GM12878 (cell line): ENCODE data around the gene NDOR1. TPM values are rescaled to one million over a fixed set of nuclear protein-coding genes. Genes with fewer than 3 reads are reported as not detected.

Experiments used
- ASH2L ChIP-seq: fragments of 300-600, 200-600 bp; sonication (generic); IDR thresholded peaks from 2 replicates; pipeline ENCODE4 v1.6.1; 2017; ENCODE audit warnings: low read depth, mild to moderate bottlenecking, borderline replicate concordance
- ATF2 ChIP-seq: IDR thresholded peaks from 2 replicates; pipeline ENCODE4 v1.6.1; 2012; ENCODE audit warnings: low read length, inconsistent platforms
- ATF7 ChIP-seq: fragments of 450-650 bp; IDR thresholded peaks from 2 replicates; pipeline ENCODE4 v1.6.1; 2016; ENCODE audit warnings: low read depth, mild to moderate bottlenecking
- DPF2 ChIP-seq: fragments of 450-650 bp; IDR thresholded peaks from 2 replicates; pipeline ENCODE4 v1.6.1; 2017; ENCODE audit warnings: mild to moderate bottlenecking
- EGR1 ChIP-seq, 2 experiments: IDR thresholded peaks; 1 replicate in 1 of 2; 2 replicates in 1 of 2; pipeline ENCODE4 v1.6.1; 2011 to 2012; ENCODE audit warnings: low read depth in 2 of 2, low read length in 2 of 2, borderline replicate concordance in 1 of 2, mild to moderate bottlenecking in 1 of 2, moderate library complexity in 1 of 2
- HDAC6 ChIP-seq: fragments of 200-600 bp; sonication (generic); IDR thresholded peaks from one replicate; pipeline ENCODE4 v1.8.0; 2017; ENCODE audit warnings: antibody characterized with exemption; ENCODE audit not compliant: unreplicated experiment
- IRF5 ChIP-seq: fragments of 450-650 bp; IDR thresholded peaks from 2 replicates; pipeline ENCODE4 v1.6.1; 2017; ENCODE audit warnings: borderline replicate concordance
- MYC ChIP-seq: IDR thresholded peaks from 2 replicates; pipeline ENCODE4 v1.6.1; 2011; ENCODE audit warnings: mild to moderate bottlenecking, low read length, moderate library complexity, inconsistent platforms; ENCODE audit not compliant: insufficient read depth, insufficient replicate concordance, insufficient read length, severe bottlenecking
- PML ChIP-seq: IDR thresholded peaks from 2 replicates; pipeline ENCODE4 v1.6.1; 2012; ENCODE audit warnings: low read length, inconsistent platforms
- RUNX3 ChIP-seq: IDR thresholded peaks from 2 replicates; pipeline ENCODE4 v1.6.1; 2012; ENCODE audit warnings: low read length, inconsistent platforms
- SREBF2 ChIP-seq: IDR thresholded peaks from 2 replicates; pipeline ENCODE4 v1.6.1; 2012; ENCODE audit warnings: mild to moderate bottlenecking, low read length
- TBL1XR1 ChIP-seq: IDR thresholded peaks from 2 replicates; pipeline ENCODE4 v1.6.1; 2012; ENCODE audit warnings: low read depth, low read length, improper control_type of control experiment
- ZBTB33 ChIP-seq: fragments of 450-650 bp; IDR thresholded peaks from 2 replicates; pipeline ENCODE4 v1.6.1; 2017; ENCODE audit warnings: mild to moderate bottlenecking
- polyA plus RNA-seq, 11 experiments: library from polyadenylated mRNA; depleted of rRNA in 4 of 11; unstranded in 6 of 11; stranded (reverse) in 5 of 11; fragments of >200 nt; fragmentation: Nextera tagmentation in 4 of 11; fragmentation: Illumina TruSeq in 1 of 11; extraction: Ambion mirVana in 4 of 11; extraction: Trizol in 1 of 11; gene quantifications; 1 replicate in 1 of 11; 2 replicates in 10 of 11; pipeline versions ENCODE4 v1.2.1 to v1.2.3, GENCODE V29; 2011 to 2016; ENCODE audit warnings: inconsistent platforms in 2 of 11, missing spikeins in 2 of 11, low read depth in 1 of 11
- total RNA-seq, 4 experiments: library from RNA; depleted of rRNA in 3 of 4; stranded (reverse); fragments of >200 nt in 3 of 4; fragmentation: Illumina TruSeq in 1 of 4; extraction: Trizol in 1 of 4; gene quantifications; 2 replicates each; pipeline versions ENCODE4 v1.2.1 to v1.2.3, GENCODE V29; 2013 to 2021
- TF ChIP-seq, protein P1 (sequence below): IDR thresholded peaks from 2 replicates; pipeline ENCODE4 v1.6.1; 2011; ENCODE audit warnings: borderline replicate concordance, low read depth, mild to moderate bottlenecking, moderate library complexity, low read length; ENCODE audit not compliant: insufficient read depth, poor library complexity, severe bottlenecking
- TF ChIP-seq, protein P2 (sequence below): fragments of 450-650 bp; IDR thresholded peaks from 2 replicates; pipeline ENCODE4 v1.6.1; 2016; ENCODE audit warnings: mild to moderate bottlenecking
- TF ChIP-seq, protein P3 (sequence below): fragments of 450-650 bp; IDR thresholded peaks from 2 replicates; pipeline ENCODE4 v1.6.1; 2017; ENCODE audit warnings: mild to moderate bottlenecking, moderate library complexity

The NDOR1 gene
- total and polyA plus RNA-seq, 10 of the 15 experiments (the other 5 are each of a cell fraction or from before 2014, with no cell fraction given), result 0.04 to 32.9 (median 11.1) TPM

DNA sequence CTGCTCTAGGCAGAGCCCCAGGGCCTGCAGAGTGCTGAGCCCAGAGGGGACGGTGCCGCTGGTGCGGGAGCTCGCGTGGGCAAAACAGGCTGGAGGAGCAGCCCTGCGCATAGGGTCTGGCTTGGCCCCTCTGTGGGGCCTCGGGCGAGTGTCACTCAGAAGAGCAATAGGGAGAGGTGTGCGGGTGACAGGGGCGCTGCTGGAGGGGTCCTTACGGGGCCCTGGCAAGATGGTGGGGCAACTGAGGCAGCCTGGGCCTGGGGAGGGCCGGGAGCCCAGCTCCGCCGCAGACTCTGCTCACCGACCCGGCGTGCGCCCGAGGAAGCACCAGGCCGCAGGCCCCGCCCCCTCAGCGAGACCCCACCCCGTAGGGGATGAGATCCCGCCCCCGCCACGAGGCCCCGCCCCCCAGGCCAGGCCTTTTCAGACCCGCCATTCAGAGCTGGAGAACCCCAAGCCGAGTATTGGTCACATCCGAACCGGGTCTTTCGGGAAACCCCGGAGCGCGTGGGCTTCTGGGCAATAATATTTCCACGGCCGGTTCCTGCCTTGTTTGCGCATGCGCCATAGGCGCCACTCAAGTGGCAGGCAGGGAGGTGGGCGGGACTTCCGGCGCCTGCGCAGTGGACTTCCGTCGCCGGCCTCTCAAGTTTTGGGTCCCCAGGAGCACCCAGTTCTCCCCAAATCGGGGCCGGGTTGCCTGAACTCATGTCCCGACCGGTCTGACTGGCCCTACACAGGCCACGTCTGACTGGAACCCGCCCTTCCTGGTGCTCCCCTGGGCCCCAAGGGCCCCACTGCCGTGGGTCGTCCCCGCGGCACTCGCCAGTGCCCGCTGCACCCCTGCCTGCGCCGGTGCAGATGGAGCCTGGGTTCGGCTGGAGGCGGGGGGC lies 17.8 kb downstream of the NDOR1 start (continued):
- TF ChIP-seq EGR1 (IDR thresholded peaks at IDR 0.05; ENCODE audit: borderline replicate concordance in 1 of 2, low read depth in 2 of 2, low read length in 2 of 2) (no peak; a peak in 1 of 3 replicates), HDAC6 (no peak), MYC (no peak), ASH2L (no peak), SREBF2 (peak; percentile 49; the same call in 1 of the 2 replicates), IRF5 (no peak), TBL1XR1 (0 out of 2 replicates have a peak, but pooled peaks have one; percentile 17), ATF2 (no peak), RUNX3 (peak; percentile 81), PML (no peak; the same call in 1 of the 2 replicates), DPF2 (no peak), ZBTB33 (no peak), ATF7 (no peak)
- TF ChIP-seq, protein P1, sequence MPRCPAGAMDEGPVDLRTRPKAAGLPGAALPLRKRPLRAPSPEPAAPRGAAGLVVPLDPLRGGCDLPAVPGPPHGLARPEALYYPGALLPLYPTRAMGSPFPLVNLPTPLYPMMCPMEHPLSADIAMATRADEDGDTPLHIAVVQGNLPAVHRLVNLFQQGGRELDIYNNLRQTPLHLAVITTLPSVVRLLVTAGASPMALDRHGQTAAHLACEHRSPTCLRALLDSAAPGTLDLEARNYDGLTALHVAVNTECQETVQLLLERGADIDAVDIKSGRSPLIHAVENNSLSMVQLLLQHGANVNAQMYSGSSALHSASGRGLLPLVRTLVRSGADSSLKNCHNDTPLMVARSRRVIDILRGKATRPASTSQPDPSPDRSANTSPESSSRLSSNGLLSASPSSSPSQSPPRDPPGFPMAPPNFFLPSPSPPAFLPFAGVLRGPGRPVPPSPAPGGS, result no peak
- TF ChIP-seq, protein P2, sequence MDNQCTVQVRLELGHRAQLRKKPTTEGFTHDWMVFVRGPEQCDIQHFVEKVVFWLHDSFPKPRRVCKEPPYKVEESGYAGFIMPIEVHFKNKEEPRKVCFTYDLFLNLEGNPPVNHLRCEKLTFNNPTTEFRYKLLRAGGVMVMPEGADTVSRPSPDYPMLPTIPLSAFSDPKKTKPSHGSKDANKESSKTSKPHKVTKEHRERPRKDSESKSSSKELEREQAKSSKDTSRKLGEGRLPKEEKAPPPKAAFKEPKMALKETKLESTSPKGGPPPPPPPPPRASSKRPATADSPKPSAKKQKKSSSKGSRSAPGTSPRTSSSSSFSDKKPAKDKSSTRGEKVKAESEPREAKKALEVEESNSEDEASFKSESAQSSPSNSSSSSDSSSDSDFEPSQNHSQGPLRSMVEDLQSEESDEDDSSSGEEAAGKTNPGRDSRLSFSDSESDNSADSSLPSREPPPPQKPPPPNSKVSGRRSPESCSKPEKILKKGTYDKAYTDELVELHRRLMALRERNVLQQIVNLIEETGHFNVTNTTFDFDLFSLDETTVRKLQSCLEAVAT, result no peak
- TF ChIP-seq, protein P3, sequence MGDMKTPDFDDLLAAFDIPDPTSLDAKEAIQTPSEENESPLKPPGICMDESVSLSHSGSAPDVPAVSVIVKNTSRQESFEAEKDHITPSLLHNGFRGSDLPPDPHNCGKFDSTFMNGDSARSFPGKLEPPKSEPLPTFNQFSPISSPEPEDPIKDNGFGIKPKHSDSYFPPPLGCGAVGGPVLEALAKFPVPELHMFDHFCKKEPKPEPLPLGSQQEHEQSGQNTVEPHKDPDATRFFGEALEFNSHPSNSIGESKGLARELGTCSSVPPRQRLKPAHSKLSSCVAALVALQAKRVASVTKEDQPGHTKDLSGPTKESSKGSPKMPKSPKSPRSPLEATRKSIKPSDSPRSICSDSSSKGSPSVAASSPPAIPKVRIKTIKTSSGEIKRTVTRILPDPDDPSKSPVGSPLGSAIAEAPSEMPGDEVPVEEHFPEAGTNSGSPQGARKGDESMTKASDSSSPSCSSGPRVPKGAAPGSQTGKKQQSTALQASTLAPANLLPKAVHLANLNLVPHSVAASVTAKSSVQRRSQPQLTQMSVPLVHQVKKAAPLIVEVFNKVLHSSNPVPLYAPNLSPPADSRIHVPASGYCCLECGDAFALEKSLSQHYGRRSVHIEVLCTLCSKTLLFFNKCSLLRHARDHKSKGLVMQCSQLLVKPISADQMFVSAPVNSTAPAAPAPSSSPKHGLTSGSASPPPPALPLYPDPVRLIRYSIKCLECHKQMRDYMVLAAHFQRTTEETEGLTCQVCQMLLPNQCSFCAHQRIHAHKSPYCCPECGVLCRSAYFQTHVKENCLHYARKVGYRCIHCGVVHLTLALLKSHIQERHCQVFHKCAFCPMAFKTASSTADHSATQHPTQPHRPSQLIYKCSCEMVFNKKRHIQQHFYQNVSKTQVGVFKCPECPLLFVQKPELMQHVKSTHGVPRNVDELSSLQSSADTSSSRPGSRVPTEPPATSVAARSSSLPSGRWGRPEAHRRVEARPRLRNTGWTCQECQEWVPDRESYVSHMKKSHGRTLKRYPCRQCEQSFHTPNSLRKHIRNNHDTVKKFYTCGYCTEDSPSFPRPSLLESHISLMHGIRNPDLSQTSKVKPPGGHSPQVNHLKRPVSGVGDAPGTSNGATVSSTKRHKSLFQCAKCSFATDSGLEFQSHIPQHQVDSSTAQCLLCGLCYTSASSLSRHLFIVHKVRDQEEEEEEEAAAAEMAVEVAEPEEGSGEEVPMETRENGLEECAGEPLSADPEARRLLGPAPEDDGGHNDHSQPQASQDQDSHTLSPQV, result no peak
